Type B pancreatic cell (in vitro differentiated cells): ENCODE measurements around the gene RDH16. TPM values are rescaled to one million over a fixed set of nuclear protein-coding genes. Genes with fewer than 3 reads are reported as not detected.

Experiments
- DNase-seq: peaks from one replicate; pipeline ENCODE4 v3.0.0; 2021; ENCODE audit warnings: mixed read lengths; ENCODE audit not compliant: unreplicated experiment; ENCODE audit errors: extremely low spot score
- H3K27ac Mint-ChIP-seq: 2 replicates; pipeline ENCODE4 v1.8.0; 2021; ENCODE audit warnings: mild to moderate bottlenecking, mixed read lengths
- H3K27me3 Mint-ChIP-seq: 2 replicates; pipeline ENCODE4 v1.8.0; 2021; ENCODE audit warnings: mixed read lengths
- H3K36me3 Mint-ChIP-seq: 2 replicates; pipeline ENCODE4 v1.8.0; 2021; ENCODE audit warnings: mixed read lengths
- H3K4me1 Mint-ChIP-seq: one replicate; pipeline ENCODE4 v1.8.0; 2021; ENCODE audit warnings: mixed read lengths; ENCODE audit not compliant: unreplicated experiment
- H3K4me3 Mint-ChIP-seq: 2 replicates; pipeline ENCODE4 v1.8.0; 2021; ENCODE audit warnings: mild to moderate bottlenecking, mixed read lengths
- H3K9me3 Mint-ChIP-seq: 2 replicates; pipeline ENCODE4 v1.8.0; 2021; ENCODE audit warnings: mixed read lengths
- total RNA-seq: library from RNA; stranded (reverse); gene quantifications from 2 replicates; pipeline ENCODE4 v1.2.1, GENCODE V29; 2021; ENCODE audit warnings: low replicate concordance
- TF ChIP-seq, protein P1 (sequence below): fragments of 200-600 bp; sonication (generic); conservative IDR thresholded peaks from 2 replicates; pipeline ENCODE4 v1.5.0; 2021; ENCODE audit warnings: antibody characterized with exemption, mild to moderate bottlenecking

RDH16 gene
- total RNA-seq, 1 donor from 2014 or later: 0.68 TPM

DNA sequence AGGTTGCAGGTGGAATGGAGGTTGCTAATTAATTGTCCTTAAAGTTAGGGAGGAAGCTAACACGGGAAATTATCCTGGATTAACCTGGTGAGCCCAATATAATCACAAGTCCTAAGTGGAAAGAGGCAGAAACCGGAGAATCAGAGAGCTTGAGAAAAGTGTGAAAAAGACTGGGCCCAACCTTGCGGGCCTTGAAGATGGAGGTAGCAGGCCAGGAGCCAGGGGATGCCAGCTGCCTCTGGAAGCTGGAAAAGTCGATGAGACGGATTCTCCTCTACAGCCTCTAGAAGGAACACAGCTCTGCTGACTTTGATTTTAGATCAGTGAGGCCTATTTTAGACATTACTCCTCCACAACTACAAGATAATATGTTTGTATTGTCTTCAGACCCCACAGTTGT, 25.3 kb downstream of the RDH16 start:
- peak; percentile 20 for DNase-seq
- Mint-ChIP-seq H3K4me1 (peaks cover 20% of the 10 kb centered on the region), H3K27me3 (peaks cover 11% of the 10 kb centered on the region), H3K36me3 (no peaks in the 10 kb centered on the region), H3K4me3 (no peak overlapping the region), H3K9me3 (no peaks in the 10 kb centered on the region), H3K27ac (peak overlapping the region; percentile 31)
- TF ChIP-seq, protein P1, sequence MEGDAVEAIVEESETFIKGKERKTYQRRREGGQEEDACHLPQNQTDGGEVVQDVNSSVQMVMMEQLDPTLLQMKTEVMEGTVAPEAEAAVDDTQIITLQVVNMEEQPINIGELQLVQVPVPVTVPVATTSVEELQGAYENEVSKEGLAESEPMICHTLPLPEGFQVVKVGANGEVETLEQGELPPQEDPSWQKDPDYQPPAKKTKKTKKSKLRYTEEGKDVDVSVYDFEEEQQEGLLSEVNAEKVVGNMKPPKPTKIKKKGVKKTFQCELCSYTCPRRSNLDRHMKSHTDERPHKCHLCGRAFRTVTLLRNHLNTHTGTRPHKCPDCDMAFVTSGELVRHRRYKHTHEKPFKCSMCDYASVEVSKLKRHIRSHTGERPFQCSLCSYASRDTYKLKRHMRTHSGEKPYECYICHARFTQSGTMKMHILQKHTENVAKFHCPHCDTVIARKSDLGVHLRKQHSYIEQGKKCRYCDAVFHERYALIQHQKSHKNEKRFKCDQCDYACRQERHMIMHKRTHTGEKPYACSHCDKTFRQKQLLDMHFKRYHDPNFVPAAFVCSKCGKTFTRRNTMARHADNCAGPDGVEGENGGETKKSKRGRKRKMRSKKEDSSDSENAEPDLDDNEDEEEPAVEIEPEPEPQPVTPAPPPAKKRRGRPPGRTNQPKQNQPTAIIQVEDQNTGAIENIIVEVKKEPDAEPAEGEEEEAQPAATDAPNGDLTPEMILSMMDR: no peak

DNA sequence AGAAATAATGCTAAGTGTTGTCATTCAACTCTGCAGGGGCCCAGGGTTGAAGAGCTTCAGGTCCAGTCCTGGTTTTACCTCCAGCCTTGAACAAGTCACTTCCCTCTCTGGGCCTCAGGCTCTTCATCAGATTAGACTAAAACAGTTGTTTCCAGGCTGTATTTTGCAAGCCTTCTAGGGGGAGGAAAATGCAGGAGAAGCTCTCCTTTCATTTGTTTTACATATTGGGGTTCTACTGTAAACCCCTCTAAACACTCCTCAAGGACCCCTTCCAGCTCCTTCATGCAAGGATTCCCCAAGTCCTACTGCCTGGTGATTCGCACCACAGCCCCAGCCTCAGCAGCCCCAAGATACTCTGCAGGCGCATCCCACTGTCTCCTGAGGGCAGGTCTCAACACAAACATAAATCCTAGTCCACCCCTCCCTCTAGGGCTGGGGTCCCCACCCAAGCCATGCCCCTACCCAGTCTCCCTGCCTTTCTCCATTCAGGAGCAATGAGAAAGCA, 25.9 kb downstream of the RDH16 start:
- Mint-ChIP-seq H3K4me3 (peak overlapping the region; percentile 34), H3K4me1 (peaks cover 20% of the 10 kb centered on the region), H3K36me3 (no peaks in the 10 kb centered on the region), H3K9me3 (no peaks in the 10 kb centered on the region), H3K27ac (no peak overlapping the region), H3K27me3 (peaks cover 15% of the 10 kb centered on the region)
- peak; percentile 49 for DNase-seq
- TF ChIP-seq, protein P1: no peak

DNA sequence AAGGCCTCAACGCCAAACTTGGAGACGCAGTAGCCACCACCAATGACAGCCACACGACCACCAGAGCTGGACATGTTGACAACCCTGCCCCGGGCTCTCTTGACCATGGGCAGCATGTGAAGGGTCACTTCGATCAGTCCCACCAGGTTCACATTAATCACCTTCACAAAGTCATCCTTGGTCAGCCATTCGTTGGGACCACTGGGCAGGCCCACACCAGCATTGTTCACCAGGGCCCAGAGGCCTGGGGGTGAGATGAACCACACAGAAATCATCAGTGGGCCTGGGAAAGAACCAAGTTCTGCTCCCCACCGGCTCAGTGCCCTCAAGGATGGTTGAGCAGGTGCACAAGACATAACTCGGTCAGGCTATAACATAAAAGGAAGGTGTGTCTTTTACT, 27.2 kb downstream of the RDH16 start:
- H3K9me3 Mint-ChIP-seq: no peaks in the 10 kb centered on the region
- no peaks in the 10 kb centered on the region for H3K36me3 Mint-ChIP-seq
- no peak overlapping the region for H3K27ac Mint-ChIP-seq
- TF ChIP-seq, protein P1: no peak
- H3K27me3 Mint-ChIP-seq: peaks cover 15% of the 10 kb centered on the region
- H3K4me1 Mint-ChIP-seq: peaks cover 20% of the 10 kb centered on the region
- no peak overlapping the region for H3K4me3 Mint-ChIP-seq
- DNase-seq: peak; percentile 58

DNA sequence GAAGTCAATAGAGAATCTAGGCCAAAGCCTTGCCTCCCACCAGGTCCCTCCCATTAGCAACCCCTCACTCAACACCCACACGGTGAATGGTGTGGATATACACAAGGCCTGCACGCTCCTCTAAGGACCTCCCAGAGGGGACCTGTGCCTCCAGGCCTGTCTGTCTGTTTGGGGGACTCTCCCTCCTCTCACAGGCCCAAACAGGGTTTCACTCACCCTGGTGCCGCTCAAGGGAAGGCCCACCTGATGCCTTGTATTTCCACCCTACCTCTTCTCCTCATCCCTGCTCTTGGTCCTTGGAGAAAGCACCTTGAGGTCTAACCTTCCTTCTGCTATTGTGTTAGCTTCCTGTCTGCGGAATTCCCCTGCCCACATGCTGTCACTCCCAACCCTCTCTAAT, 27.6 kb downstream of the RDH16 start:
- DNase-seq: peak; percentile 29
- TF ChIP-seq, protein P1: no peak
- Mint-ChIP-seq H3K27me3 (peaks cover 15% of the 10 kb centered on the region), H3K36me3 (no peaks in the 10 kb centered on the region), H3K4me3 (no peak overlapping the region), H3K27ac (no peak overlapping the region), H3K4me1 (peaks cover 15% of the 10 kb centered on the region), H3K9me3 (no peaks in the 10 kb centered on the region)

DNA sequence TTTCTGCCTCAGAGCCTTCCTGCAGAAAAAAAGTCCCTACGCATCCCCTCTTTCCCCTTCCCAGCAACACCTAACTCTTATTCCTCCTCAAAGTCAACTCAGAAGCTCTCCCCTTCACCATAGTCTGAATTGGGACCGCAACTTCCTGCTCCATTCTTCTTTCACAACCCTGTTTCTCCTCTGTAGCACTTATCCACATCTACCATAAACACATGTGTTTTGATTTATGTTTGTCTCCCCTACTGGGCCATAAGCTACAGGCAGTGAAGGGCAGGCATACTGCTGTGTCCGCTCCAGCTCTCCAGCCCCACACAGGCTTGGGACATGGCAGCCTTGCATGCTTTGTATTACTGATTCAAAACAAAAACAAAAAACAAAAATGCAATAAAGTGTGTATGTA, 29.1 kb downstream of the RDH16 start:
- peaks cover 15% of the 10 kb centered on the region for H3K27me3 Mint-ChIP-seq
- H3K4me1 Mint-ChIP-seq: peaks cover 15% of the 10 kb centered on the region
- no peaks in the 10 kb centered on the region for H3K9me3 Mint-ChIP-seq
- no peaks in the 10 kb centered on the region for H3K36me3 Mint-ChIP-seq
- no peak for DNase-seq
- TF ChIP-seq, protein P1: no peak
- H3K27ac Mint-ChIP-seq: no peak overlapping the region
- no peak overlapping the region for H3K4me3 Mint-ChIP-seq

DNA sequence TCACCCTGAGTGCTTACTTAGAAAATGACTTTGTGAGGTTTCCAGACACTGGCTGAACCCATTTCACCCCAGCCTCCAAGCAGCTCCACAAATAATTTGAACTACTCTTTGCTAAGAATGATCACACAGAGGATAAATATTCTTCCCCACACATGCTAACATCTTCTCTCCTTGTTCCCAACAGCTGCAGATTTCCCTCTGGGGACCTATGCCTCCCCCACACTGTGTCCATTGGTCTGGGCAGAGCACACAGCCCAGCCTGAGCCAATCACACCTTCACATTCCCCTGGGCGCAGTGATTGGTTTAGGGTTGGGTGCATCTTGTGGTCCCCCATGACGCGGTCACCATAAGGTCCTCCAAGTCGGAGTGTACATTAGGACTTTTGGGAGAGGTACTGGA, 30.1 kb downstream of the RDH16 start:
- DNase-seq: no peak
- TF ChIP-seq, protein P1: no peak
- no peak overlapping the region for H3K27ac Mint-ChIP-seq
- H3K4me1 Mint-ChIP-seq: peaks cover 10% of the 10 kb centered on the region
- H3K4me3 Mint-ChIP-seq: no peak overlapping the region
- no peaks in the 10 kb centered on the region for H3K36me3 Mint-ChIP-seq
- peaks cover 15% of the 10 kb centered on the region for H3K27me3 Mint-ChIP-seq
- no peaks in the 10 kb centered on the region for H3K9me3 Mint-ChIP-seq
